SH-SY5Y (cell line): ENCODE results near the gene SMIM36.

Source experiments
- GATA2 ChIP-seq: IDR thresholded peaks from 2 replicates; pipeline ENCODE4 v1.6.1; 2011; ENCODE audit warnings: mild to moderate bottlenecking, low read depth, low read length
- GATA3 ChIP-seq: IDR thresholded peaks from 2 replicates; pipeline ENCODE4 v1.6.1; 2011; ENCODE audit warnings: low read depth, mild to moderate bottlenecking, low read length, moderate library complexity

GRCh38 chr17:55533608-55534007 lies 22.4 kb upstream of the SMIM36 start:
- TF ChIP-seq GATA2 (no peak), GATA3 (no peak)
